Keratinocyte (primary cell): ENCODE data around the gene ZC3H6. TPM values are rescaled to one million over a fixed set of nuclear protein-coding genes. Genes with fewer than 3 reads are reported as not detected.

Experiments used
- DNase-seq: peaks from one replicate; pipeline ENCODE4 v3.0.0-alpha.2; 2011; ENCODE audit warnings: low read depth, missing footprints, low spot score
- FAIRE-seq: peaks from 2 replicates; lab custom pipeline; 2011; peaks lifted over from hg19 to GRCh38; lab: Jason Lieb, UNC
- H2AFZ ChIP-seq: 2 replicates; pipeline ENCODE4 v1.6.0; 2012; ENCODE audit warnings: low read length, control low read depth, inconsistent platforms; ENCODE audit not compliant: control insufficient read depth
- H3K27ac ChIP-seq: 2 replicates; pipeline ENCODE4 v1.5.1; 2011; ENCODE audit warnings: low read length; ENCODE audit not compliant: control insufficient read depth, insufficient read depth
- H3K27me3 ChIP-seq: 3 replicates; pipeline ENCODE4 v1.6.0; 2011; ENCODE audit warnings: low read length; ENCODE audit not compliant: control insufficient read depth, insufficient read depth; ENCODE audit errors: extremely low read depth
- H3K36me3 ChIP-seq, 2 experiments: 2 replicates in 1 of 2; 3 replicates in 1 of 2; pipeline ENCODE4 v1.5.1; 2011; ENCODE audit warnings: low read length in 2 of 2, mild to moderate bottlenecking in 1 of 2; ENCODE audit not compliant: control insufficient read depth in 2 of 2, insufficient read depth in 2 of 2; ENCODE audit errors: extremely low read depth in 1 of 2
- H3K4me1 ChIP-seq: 3 replicates; pipeline ENCODE4 v1.5.1; 2011; ENCODE audit warnings: low read length; ENCODE audit not compliant: control insufficient read depth, insufficient read depth; ENCODE audit errors: extremely low read depth
- H3K4me2 ChIP-seq: 3 replicates; pipeline ENCODE4 v1.6.0; 2011; ENCODE audit warnings: low read depth, low read length; ENCODE audit not compliant: control insufficient read depth, insufficient read depth; ENCODE audit errors: extremely low read depth
- H3K4me3 ChIP-seq, 3 experiments: fragments of 200-600 bp in 1 of 3; sonication (generic) in 1 of 3; 2 replicates in 2 of 3; 3 replicates in 1 of 3; pipeline ENCODE4 v1.5.1; 2011 to 2016; ENCODE audit warnings: low read length in 3 of 3, mild to moderate bottlenecking in 3 of 3, control low read depth in 2 of 3, inconsistent platforms in 1 of 3, low read depth in 1 of 3, mixed read lengths in 1 of 3, mixed run types in 1 of 3, moderate library complexity in 1 of 3; ENCODE audit not compliant: control insufficient read depth in 2 of 3, insufficient read depth in 2 of 3; ENCODE audit errors: extremely low read depth in 1 of 3
- H3K79me2 ChIP-seq: 2 replicates; pipeline ENCODE4 v1.6.0; 2012; ENCODE audit warnings: low read length; ENCODE audit not compliant: control insufficient read depth, insufficient read depth
- H3K9ac ChIP-seq: 3 replicates; pipeline ENCODE4 v1.6.0; 2011; ENCODE audit warnings: low read length; ENCODE audit not compliant: control insufficient read depth, insufficient read depth; ENCODE audit errors: extremely low read depth
- H3K9me1 ChIP-seq: 3 replicates; pipeline ENCODE4 v1.6.0; 2011; ENCODE audit warnings: low read length; ENCODE audit not compliant: control insufficient read depth, insufficient read depth; ENCODE audit errors: extremely low read depth
- H3K9me3 ChIP-seq: 2 replicates; pipeline ENCODE4 v1.5.1; 2012; ENCODE audit warnings: low read depth, low read length; ENCODE audit not compliant: control insufficient read depth
- H4K20me1 ChIP-seq: 3 replicates; pipeline ENCODE4 v1.6.0; 2011; ENCODE audit warnings: low read length; ENCODE audit not compliant: control insufficient read depth, insufficient read depth; ENCODE audit errors: extremely low read depth
- EZH2 ChIP-seq: IDR thresholded peaks from one replicate; pipeline ENCODE4 v1.6.1; 2012; ENCODE audit warnings: inconsistent platforms, mild to moderate bottlenecking, low read length, moderate library complexity
- dilution Hi-C: fragments of 300-500 bp; cut with MboI; formaldehyde crosslinking; loops from one replicate; pipeline ENCODE4 v1.7.0; 2020; ENCODE audit warnings: low sequenced_read_pairs; ENCODE audit not compliant: extremely low pct_ligation_motif_present
- polyA plus RNA-seq, 5 experiments: library from polyadenylated mRNA; depleted of rRNA in 3 of 5; stranded (reverse) in 3 of 5; stranded (forward) in 1 of 5; unstranded in 1 of 5; fragments of >200 nt; gene quantifications; 1 replicate in 1 of 5; 2 replicates in 3 of 5; 3 replicates in 1 of 5; pipeline versions ENCODE4 v1.2.1 to v1.2.3, GENCODE V29; 2011 to 2012; ENCODE audit warnings: missing spikeins in 2 of 5, low read depth in 1 of 5, low replicate concordance in 1 of 5
- TF ChIP-seq, protein P1 (sequence below), 3 experiments: IDR thresholded peaks in 1 of 3; conservative IDR thresholded peaks in 1 of 3; optimal IDR thresholded peaks in 1 of 3; 2 replicates in 2 of 3; 3 replicates in 1 of 3; pipeline versions ENCODE3 to v1.5.1; 2011; ENCODE audit warnings: low read length in 3 of 3, mild to moderate bottlenecking in 3 of 3, moderate library complexity in 2 of 3, control low read depth in 1 of 3, inconsistent platforms in 1 of 3; ENCODE audit not compliant: insufficient read depth in 2 of 3; ENCODE audit errors: extremely low read depth in 1 of 3

The ZC3H6 gene
- polyA plus RNA-seq, 1 donor (not counting 4 experiments of a cell fraction or from before 2014, with no cell fraction given), result 0.75 TPM

GRCh38 chr2:112296407-112296806 lies 21.0 kb downstream of the ZC3H6 start:
- no peak overlapping the region for H3K27ac ChIP-seq
- no peaks in the 10 kb centered on the region for H4K20me1 ChIP-seq
- no peaks in the 10 kb centered on the region for H3K9me1 ChIP-seq
- H2AFZ ChIP-seq, result no peak overlapping the region
- no peaks in the 10 kb centered on the region for H3K36me3 ChIP-seq
- no peak overlapping the region for H3K9ac ChIP-seq
- dilution Hi-C loops, result no loop called here
- H3K4me1 ChIP-seq, result peaks cover 5% of the 10 kb centered on the region
- no peak for FAIRE-seq
- TF ChIP-seq EZH2, result no peak
- TF ChIP-seq, protein P1, sequence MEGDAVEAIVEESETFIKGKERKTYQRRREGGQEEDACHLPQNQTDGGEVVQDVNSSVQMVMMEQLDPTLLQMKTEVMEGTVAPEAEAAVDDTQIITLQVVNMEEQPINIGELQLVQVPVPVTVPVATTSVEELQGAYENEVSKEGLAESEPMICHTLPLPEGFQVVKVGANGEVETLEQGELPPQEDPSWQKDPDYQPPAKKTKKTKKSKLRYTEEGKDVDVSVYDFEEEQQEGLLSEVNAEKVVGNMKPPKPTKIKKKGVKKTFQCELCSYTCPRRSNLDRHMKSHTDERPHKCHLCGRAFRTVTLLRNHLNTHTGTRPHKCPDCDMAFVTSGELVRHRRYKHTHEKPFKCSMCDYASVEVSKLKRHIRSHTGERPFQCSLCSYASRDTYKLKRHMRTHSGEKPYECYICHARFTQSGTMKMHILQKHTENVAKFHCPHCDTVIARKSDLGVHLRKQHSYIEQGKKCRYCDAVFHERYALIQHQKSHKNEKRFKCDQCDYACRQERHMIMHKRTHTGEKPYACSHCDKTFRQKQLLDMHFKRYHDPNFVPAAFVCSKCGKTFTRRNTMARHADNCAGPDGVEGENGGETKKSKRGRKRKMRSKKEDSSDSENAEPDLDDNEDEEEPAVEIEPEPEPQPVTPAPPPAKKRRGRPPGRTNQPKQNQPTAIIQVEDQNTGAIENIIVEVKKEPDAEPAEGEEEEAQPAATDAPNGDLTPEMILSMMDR (optimal IDR thresholded peaks at IDR 0.05 in 1 of 3, IDR thresholded peaks at IDR 0.05 in 1 of 3, conservative IDR thresholded peaks at IDR 0.05 in 1 of 3; ENCODE audit: extremely low read depth in 1 of 3, insufficient read depth in 2 of 3, low read length in 3 of 3), result no peak
- DNase-seq, result no peak
- no peaks in the 10 kb centered on the region for H3K9me3 ChIP-seq
- no peak overlapping the region for H3K4me2 ChIP-seq
- no peaks in the 10 kb centered on the region for H3K27me3 ChIP-seq
- H3K79me2 ChIP-seq, result no peaks in the 10 kb centered on the region
- no peak overlapping the region for H3K4me3 ChIP-seq

DNA sequence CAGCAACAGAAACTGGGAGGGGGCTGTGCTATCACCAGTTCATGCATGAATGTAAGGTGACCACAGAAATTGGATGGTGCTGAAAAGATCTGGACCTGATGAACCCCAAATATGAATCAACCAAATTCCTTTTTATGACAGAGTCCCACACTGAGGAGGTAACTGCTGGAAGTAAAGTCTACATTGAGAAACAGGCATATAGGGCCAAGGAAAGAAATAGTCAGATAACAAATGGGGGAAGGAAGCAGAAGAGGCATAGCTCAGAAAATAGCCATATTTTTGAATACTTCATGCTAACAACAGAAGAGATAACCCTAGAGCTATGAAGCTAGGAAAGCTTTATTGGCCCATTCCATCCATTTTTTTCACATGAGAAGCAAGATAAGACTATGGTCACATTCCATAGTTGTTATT lies 25.8 kb downstream of the ZC3H6 start:
- H3K36me3 ChIP-seq, result no peaks in the 10 kb centered on the region
- dilution Hi-C loops, result no loop called here
- peaks cover 5% of the 10 kb centered on the region for H3K4me1 ChIP-seq
- H3K79me2 ChIP-seq, result no peaks in the 10 kb centered on the region
- H3K27me3 ChIP-seq, result no peaks in the 10 kb centered on the region
- H2AFZ ChIP-seq, result no peak overlapping the region
- FAIRE-seq, result no peak
- H3K27ac ChIP-seq, result no peak overlapping the region
- H3K9me3 ChIP-seq, result no peaks in the 10 kb centered on the region
- no peak overlapping the region for H3K4me2 ChIP-seq
- H3K4me3 ChIP-seq, result no peak overlapping the region
- H3K9me1 ChIP-seq, result no peaks in the 10 kb centered on the region
- TF ChIP-seq, protein P1 (optimal IDR thresholded peaks at IDR 0.05 in 1 of 3, IDR thresholded peaks at IDR 0.05 in 1 of 3, conservative IDR thresholded peaks at IDR 0.05 in 1 of 3; ENCODE audit: extremely low read depth in 1 of 3, insufficient read depth in 2 of 3, low read length in 3 of 3), result no peak
- no peak for TF ChIP-seq EZH2
- H4K20me1 ChIP-seq, result no peaks in the 10 kb centered on the region
- no peak overlapping the region for H3K9ac ChIP-seq
- DNase-seq, result no peak
